Right ventricle myocardium inferior (tissue), 1 donor: ENCODE measurements around the gene PPP2R5A. TPM values are rescaled to one million over a fixed set of nuclear protein-coding genes. Genes with fewer than 3 reads are reported as not detected.
"Not testable (repeated sequence)": the region's sequence is repeated elsewhere in the genome, so short reads cannot be mapped to it uniquely, and the experiment has no call there.

Source experiments
- ATAC-seq: fragments of 200-7000 bp; cut with Tn5 transposase; one replicate; pipeline ENCODE4 v1.9.1; 2020; ENCODE audit warnings: mild to moderate bottlenecking, moderate library complexity
- DNase-seq: peaks from one replicate; pipeline ENCODE4 v3.0.0; 2021; ENCODE audit errors: missing footprints
- intact Hi-C: fragments of 100-400 bp; cut with DNase I; formaldehyde crosslinking; loops from one replicate; pipeline ENCODE4 v1.11.0; 2022
- total RNA-seq: library from RNA; stranded (reverse); fragmentation: NEBNext Ultra II Directional; extraction: Animal tissue kit (Norgen Biotek cat#: 25700); gene quantifications from one replicate; pipeline ENCODE4 v1.2.1, GENCODE V29; 2021
- donor health status: DM: no; HTN: yes; CAD: no; lungs with severe emphysema.

Gene PPP2R5A
- total RNA-seq, 1 donor from 2014 or later: 80.8 TPM

- intact Hi-C loops: no loop called here
- no peak for DNase-seq
- ATAC-seq: no peak
These were observed 96.3 kb downstream of the PPP2R5A start for GRCh38 chr1:212381397-212382035.

GRCh38 chr1:212386029-212386428, 100.8 kb downstream of the PPP2R5A start:
- DNase-seq: no peak
- intact Hi-C loops: no loop called here
- ATAC-seq: no peak

GRCh38 chr1:212388985-212389716, 103.9 kb downstream of the PPP2R5A start:
- intact Hi-C loops: no loop called here
- no peak for DNase-seq
- no peak for ATAC-seq

- intact Hi-C loops, ATAC-seq, DNase-seq: not testable (repeated sequence)
These were observed 110.6 kb downstream of the PPP2R5A start for GRCh38 chr1:212395678-212396437.

GRCh38 chr1:212396638-212397037, 111.4 kb downstream of the PPP2R5A start:
- ATAC-seq (no peak), DNase-seq (no peak)
- intact Hi-C loops: no loop called here

GRCh38 chr1:212397171-212397570, 112.0 kb downstream of the PPP2R5A start:
- intact Hi-C loops: no loop called here
- ATAC-seq (no peak), DNase-seq (no peak)

- DNase-seq (no peak), ATAC-seq (no peak)
- intact Hi-C loops: no loop called here
These were observed 115.8 kb downstream of the PPP2R5A start for GRCh38 chr1:212401042-212401441.

- no peak for ATAC-seq
- DNase-seq: no peak
- intact Hi-C loops: no loop called here
These were observed 116.8 kb downstream of the PPP2R5A start for GRCh38 chr1:212401838-212402582.

GRCh38 chr1:212402666-212403321, 117.6 kb downstream of the PPP2R5A start:
- DNase-seq: no peak
- no peak for ATAC-seq
- intact Hi-C loops: no loop called here

GRCh38 chr1:212410231-212410820, 125.1 kb downstream of the PPP2R5A start:
- ATAC-seq (no peak), DNase-seq (no peak)
- intact Hi-C loops: no loop called here

Other genes with a start within 250 kb of the PPP2R5A start
- gene INTS7, start 249.9 kb upstream of the PPP2R5A start, total RNA-seq: 9.6 TPM
- 1.3 TPM for gene DTL, start 249.7 kb upstream of the PPP2R5A start, total RNA-seq
- gene PACC1, start 129.5 kb downstream of the PPP2R5A start, total RNA-seq: 3.4 TPM
- gene NENF, start 147.5 kb downstream of the PPP2R5A start, total RNA-seq: 119 TPM